ENCODE measurements around the gene FBLN2.

The FBLN2 gene

DNA sequence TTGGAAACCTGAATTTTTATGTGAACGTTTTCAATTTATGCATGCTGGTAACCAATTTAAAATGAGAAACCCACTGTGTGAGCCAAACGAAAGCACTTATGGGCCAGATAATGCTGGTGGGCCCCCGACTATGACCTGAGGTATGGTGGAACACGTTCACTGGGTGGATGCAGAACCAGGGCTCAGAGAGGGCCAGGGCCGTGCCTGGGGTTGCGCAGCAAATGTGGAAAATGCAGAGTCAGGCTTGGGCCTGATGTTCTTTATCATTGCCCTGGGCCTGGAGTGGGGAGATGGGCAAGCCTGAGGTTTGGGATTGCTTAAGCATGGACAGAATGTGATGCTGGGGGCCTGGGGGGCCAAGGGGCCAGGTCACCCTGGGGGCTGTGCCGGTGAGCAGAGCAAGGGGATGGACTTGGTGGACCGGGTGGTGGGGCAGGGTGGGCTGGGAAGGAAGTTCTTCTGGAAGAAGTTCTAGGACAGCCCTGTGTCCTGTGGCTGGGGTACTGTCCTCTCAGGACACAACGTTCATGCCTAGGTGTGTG is 17.9 kb downstream of the FBLN2 start:
- no peak for DNase-seq (ENCODE audit: low read depth, low spot score)

DNA sequence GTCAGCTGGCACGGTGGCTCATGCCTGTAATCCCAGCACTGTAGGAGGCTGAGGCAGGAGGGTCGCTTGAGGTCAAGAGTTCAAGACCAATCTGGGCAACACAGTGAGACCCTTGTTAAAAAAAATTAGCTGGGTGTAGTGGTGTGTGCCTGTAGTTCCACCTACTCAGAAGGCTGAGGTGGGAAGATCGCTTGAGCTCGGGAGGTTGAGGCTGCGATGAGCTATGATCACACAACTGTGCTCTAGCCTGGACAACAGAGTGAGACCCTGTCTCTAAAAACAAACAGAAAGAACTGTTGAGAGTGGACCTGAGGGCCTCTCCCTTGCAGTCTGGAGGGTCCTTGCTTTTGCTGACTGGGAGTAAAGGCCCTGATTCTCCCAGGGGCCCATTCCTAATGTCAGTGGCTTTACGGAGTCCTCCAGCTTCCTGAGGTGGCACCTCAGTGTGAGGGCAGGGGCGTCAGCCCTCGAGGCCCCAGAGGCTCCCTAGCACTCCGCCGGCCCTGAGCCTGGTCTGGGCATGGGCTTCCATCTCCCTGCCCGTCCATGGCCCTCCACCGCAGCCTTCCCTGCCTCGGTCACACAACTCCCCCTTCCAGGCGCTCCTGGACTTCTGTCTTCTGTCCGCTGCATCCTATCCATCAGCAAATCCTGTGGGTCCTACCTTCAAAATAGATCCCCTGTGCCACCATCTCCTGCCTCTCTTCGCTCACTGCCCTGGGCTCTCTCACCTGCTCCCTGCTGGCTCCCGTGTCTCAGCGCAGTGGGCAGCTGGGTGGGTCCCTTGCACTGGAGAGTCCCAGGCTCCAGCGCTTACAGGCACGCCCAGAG is 19.0 kb downstream of the FBLN2 start:
- no peak for DNase-seq (ENCODE audit: low read depth, low spot score)

- no peak for DNase-seq (ENCODE audit: low read depth, low spot score)
These were observed 19.6 kb downstream of the FBLN2 start for GRCh38 chr3:13568515-13569028.

- DNase-seq (ENCODE audit: low read depth, low spot score): no peak
These were observed 20.3 kb downstream of the FBLN2 start for GRCh38 chr3:13569201-13569600.

DNA sequence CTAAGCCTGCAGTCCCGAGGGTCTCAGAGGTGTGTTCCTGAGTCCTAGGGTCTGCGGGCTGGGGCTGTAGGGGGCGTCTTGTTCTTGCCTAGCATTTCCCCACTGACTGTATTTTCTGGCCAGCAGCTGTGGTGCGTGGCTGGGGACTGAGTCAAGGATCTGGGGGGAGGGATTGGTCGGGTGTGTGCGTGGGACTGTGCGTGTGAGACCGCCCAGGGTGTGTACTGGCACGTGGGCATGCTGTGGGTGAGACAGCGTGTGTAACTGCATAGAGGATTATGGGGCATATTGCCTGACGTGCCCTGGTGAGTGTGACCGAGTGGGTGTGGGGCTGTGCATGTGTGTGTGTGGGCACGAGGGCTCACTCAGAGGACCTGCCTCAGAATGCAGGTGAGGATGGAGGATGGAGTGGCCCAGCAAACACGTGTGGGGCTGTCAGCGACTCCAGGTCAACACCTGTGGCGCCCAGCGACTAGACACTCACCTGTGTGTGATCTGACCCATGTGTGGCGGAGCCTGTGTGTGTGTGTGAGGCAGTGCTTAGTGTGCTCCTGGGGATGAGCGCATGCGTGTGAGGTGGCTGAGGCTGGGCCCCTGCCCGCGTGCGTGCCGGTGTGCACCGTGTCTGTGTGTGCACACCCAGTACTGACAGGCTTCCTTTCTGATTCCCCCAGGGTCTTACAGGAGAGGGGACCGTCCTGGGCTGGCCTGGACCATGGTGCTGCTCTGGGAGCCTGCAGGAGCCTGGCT is 20.9 kb downstream of the FBLN2 start:
- DNase-seq (ENCODE audit: low read depth, low spot score): no peak

DNA sequence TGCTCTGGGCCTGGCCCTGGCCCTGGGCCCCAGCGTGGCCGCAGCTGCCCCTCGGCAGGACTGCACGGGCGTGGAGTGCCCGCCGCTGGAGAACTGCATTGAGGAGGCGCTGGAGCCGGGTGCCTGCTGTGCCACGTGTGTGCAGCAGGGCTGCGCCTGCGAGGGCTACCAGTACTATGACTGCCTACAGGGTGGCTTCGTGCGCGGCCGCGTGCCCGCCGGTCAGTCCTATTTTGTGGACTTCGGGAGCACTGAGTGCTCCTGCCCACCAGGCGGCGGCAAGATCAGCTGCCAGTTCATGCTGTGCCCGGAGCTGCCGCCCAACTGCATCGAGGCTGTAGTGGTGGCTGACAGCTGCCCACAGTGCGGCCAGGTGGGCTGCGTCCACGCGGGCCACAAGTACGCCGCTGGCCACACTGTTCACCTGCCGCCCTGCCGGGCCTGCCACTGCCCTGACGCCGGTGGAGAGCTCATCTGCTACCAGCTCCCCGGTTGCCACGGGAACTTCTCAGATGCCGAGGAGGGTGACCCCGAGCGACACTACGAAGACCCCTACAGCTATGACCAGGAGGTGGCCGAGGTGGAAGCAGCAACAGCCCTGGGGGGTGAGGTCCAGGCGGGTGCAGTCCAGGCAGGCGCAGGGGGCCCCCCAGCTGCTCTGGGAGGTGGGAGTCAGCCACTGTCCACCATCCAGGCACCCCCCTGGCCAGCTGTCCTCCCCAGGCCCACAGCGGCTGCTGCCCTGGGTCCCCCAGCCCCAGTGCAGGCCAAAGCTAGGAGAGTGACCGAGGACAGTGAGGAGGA is 21.7 kb downstream of the FBLN2 start:
- no peak for DNase-seq (ENCODE audit: low read depth, low spot score)

- no peak for DNase-seq (ENCODE audit: low read depth, low spot score)
These were observed 22.3 kb downstream of the FBLN2 start for GRCh38 chr3:13571264-13571663.

- no peak for DNase-seq (ENCODE audit: low read depth, low spot score)
These were observed 23.2 kb downstream of the FBLN2 start for GRCh38 chr3:13571831-13572750.

GRCh38 chr3:13572926-13573623 is 24.1 kb downstream of the FBLN2 start:
- DNase-seq (ENCODE audit: low read depth, low spot score): no peak

GRCh38 chr3:13574083-13574797 is 25.3 kb downstream of the FBLN2 start:
- DNase-seq (ENCODE audit: low read depth, low spot score): no peak

GRCh38 chr3:13574798-13575451 is 26.0 kb downstream of the FBLN2 start:
- DNase-seq (ENCODE audit: low read depth, low spot score): no peak

DNA sequence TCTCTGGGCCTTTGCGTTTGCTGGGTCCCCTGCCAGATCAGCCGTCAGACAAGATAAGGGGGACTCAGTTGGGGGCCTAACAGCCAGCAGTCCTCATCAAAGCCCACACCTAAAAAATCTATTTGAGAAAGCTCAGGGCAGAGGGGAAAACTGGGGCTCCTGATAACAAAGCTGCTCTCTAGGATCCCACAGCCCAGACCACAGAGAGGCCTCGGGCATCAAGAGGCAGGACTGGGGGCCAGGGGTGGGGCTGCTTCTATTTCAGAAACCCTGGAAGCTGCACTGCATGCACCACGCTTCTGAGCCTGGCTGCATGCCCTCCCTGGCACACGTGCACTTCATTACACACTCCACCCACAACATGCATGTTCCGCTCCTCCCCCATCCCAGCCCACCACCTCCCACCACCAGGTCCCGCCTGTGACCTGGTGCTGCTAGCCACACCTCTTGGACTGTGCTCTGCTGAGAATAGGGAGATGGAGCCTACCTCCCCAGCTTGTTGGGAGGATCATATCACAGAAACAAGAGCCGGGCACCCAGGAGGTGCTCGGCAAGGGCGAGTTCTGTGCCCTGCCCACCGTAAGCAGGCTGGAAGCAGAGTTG is 26.6 kb downstream of the FBLN2 start:
- no peak for DNase-seq (ENCODE audit: low read depth, low spot score)

DNA sequence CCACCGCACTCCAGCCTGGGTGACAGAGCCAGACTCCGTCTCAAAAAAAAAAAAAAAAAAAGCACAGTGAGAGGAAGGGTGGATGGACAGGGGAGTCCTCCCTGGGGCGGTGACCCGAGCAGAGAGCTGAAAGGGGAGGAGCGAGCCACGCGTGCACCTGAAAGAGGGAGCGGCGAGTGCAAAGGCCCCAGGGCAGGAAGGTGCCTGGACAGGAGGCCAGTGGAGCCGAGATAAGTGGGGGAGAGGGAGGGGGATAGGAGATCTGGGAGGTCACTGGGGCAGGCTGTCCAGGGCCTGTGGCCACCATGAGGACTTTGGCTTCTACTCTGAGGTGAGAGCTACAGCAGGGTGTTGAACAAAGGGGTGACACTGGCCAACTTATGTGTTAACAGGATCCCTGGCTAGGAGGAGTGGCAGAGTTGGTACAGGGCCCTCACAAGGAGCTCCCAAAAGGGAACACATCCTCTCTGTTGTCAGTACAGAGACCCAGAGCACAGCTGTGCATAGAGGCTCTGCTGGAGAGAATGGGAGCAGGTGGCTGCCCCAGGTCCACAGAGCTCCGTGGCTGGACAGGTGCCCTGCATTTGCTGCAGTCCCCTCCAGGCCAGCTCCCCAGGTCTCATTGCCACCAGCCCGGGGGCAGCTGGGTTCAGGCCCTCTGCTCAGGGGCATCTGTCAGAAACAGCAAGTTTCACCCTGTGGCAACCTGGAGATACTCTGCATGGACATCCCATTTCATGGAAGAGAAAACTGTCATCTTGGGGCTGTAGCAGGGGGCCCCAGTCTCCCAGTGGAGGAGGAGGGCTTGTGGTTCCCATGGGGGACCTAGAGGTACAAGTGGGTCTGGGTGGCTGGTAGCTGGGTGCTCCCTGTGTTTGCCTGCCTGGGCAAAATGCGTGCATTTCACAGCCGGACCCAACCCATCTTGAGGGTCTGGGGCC is 28.5 kb downstream of the FBLN2 start:
- DNase-seq (ENCODE audit: low read depth, low spot score): no peak

DNA sequence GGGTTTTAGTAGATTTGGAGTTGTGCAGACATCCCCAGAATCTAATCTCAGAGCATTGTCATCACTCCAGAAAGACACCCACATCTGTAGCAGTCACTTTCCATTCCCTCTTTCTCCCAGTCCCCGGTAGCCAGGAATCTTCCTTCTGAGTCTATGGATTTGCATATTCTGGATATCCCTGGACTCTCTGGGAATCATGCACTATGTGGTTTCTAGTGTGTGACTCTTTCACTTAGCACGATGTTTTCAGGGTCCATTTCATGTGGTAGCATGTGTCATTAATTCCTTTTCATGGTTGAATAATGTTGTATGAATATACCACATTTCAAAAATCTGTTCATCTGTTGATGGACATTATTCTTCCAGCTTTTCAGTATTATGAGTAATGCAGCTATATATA is 29.3 kb downstream of the FBLN2 start:
- DNase-seq (ENCODE audit: low read depth, low spot score): no peak

DNA sequence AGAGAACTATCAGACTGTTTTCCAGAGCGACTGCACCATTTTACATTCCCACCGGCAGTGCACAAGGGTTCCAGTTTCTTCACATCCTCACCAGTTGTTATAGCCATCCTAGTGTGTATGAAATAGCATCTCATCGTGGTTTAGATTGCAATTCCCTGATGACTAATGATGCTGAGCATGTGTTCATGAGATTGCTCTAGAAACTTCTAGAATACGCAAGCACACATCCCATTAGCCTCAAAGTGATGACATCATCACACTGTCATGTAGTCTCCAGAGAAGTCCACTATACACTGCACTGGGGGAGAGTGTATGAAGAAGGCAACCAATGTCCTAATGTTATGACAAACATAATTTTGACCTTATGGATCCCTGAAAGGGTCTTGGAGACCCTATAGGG is 30.1 kb downstream of the FBLN2 start:
- no peak for DNase-seq (ENCODE audit: low read depth, low spot score)

- no peak for DNase-seq (ENCODE audit: low read depth, low spot score)
These were observed 31.5 kb downstream of the FBLN2 start for GRCh38 chr3:13580256-13581023.
